Ishikawa (cell line): ENCODE measurements around the gene SLC45A1.

Experiments
- CEBPB ChIP-seq: IDR thresholded peaks from 2 replicates; pipeline ENCODE4 v1.6.1; 2012
- CREB1 ChIP-seq: IDR thresholded peaks from 2 replicates; pipeline ENCODE4 v1.6.1; 2012; ENCODE audit warnings: low read depth
- EGR1 ChIP-seq: IDR thresholded peaks from 2 replicates; pipeline ENCODE4 v1.6.1; 2012
- EP300 ChIP-seq: IDR thresholded peaks from 2 replicates; pipeline ENCODE4 v1.6.1; 2012; ENCODE audit warnings: borderline replicate concordance
- FOXM1 ChIP-seq: IDR thresholded peaks from 2 replicates; pipeline ENCODE4 v1.6.1; 2012; ENCODE audit warnings: low read depth, borderline replicate concordance
- MAX ChIP-seq: IDR thresholded peaks from 2 replicates; pipeline ENCODE4 v1.6.1; 2012
- NFIC ChIP-seq: IDR thresholded peaks from 2 replicates; pipeline ENCODE4 v1.6.1; 2012
- RAD21 ChIP-seq: IDR thresholded peaks from 2 replicates; pipeline ENCODE4 v1.6.1; 2012; ENCODE audit warnings: low read depth
- REST ChIP-seq: IDR thresholded peaks from 2 replicates; pipeline ENCODE4 v1.6.1; 2012; ENCODE audit warnings: low read depth, mild to moderate bottlenecking
- TAF1 ChIP-seq: IDR thresholded peaks from 2 replicates; pipeline ENCODE4 v1.6.1; 2012; ENCODE audit warnings: low read depth, mild to moderate bottlenecking
- TCF12 ChIP-seq: IDR thresholded peaks from 2 replicates; pipeline ENCODE4 v1.6.1; 2012; ENCODE audit warnings: low read depth
- TEAD4 ChIP-seq: IDR thresholded peaks from 2 replicates; pipeline ENCODE4 v1.6.1; 2012
- USF1 ChIP-seq: IDR thresholded peaks from 2 replicates; pipeline ENCODE4 v1.6.1; 2012
- YY1 ChIP-seq: IDR thresholded peaks from 2 replicates; pipeline ENCODE4 v1.6.1; 2012; ENCODE audit warnings: low read depth
- ZBTB7A ChIP-seq: IDR thresholded peaks from 2 replicates; pipeline ENCODE4 v1.6.1; 2012; ENCODE audit warnings: low read depth

The SLC45A1 gene

GRCh38 chr1:8302081-8302956 lies 15.6 kb upstream of the SLC45A1 start:
- TF ChIP-seq TCF12: no peak

GRCh38 chr1:8303141-8303540 lies 14.8 kb upstream of the SLC45A1 start:
- TF ChIP-seq NFIC: no peak
- no peak for TF ChIP-seq CEBPB
- TF ChIP-seq YY1: no peak

GRCh38 chr1:8303876-8304275 lies 14.0 kb upstream of the SLC45A1 start:
- no peak for TF ChIP-seq CREB1

- TF ChIP-seq MAX (no peak), YY1 (no peak), CREB1 (no peak), TCF12 (no peak), FOXM1 (no peak), NFIC (no peak), USF1 (no peak)
These were observed 10.3 kb upstream of the SLC45A1 start for GRCh38 chr1:8307628-8308027.

- TF ChIP-seq REST (no peak), MAX (no peak), TEAD4 (no peak), EGR1 (no peak), NFIC (no peak), CREB1 (no peak), EP300 (no peak), USF1 (no peak), FOXM1 (no peak), TAF1 (no peak), TCF12 (no peak), RAD21 (no peak), ZBTB7A (no peak), CEBPB (no peak), YY1 (no peak)
These were observed 6.7 kb upstream of the SLC45A1 start for GRCh38 chr1:8311068-8311718.

GRCh38 chr1:8312235-8313218 lies 5.4 kb upstream of the SLC45A1 start:
- TF ChIP-seq TAF1: no peak
- no peak for TF ChIP-seq EGR1

GRCh38 chr1:8313231-8313630 lies 4.7 kb upstream of the SLC45A1 start:
- TF ChIP-seq RAD21 (no peak), EP300 (no peak), YY1 (no peak), CEBPB (no peak), ZBTB7A (no peak), TAF1 (no peak), USF1 (no peak), MAX (no peak), REST (no peak), FOXM1 (no peak), EGR1 (no peak), NFIC (no peak), TEAD4 (no peak)
